Endothelial cell (in vitro differentiated cells): ENCODE results near the gene NFX1. TPM values are rescaled to one million over a fixed set of nuclear protein-coding genes. Genes with fewer than 3 reads are reported as not detected.
A peak's percentile ranks its signal among the peaks of the same experiment; 100 is the strongest.
"Not testable (repeated sequence)": the region's sequence is repeated elsewhere in the genome, so short reads cannot be mapped to it uniquely, and the experiment has no call there.

ENCODE experiments used
- DNase-seq: peaks from one replicate; pipeline ENCODE4 v3.0.0; 2021; ENCODE audit warnings: low spot score
- H3K27ac Mint-ChIP-seq: one replicate; pipeline ENCODE4 v1.8.0; 2021; ENCODE audit warnings: mixed read lengths, inconsistent platforms; ENCODE audit not compliant: unreplicated experiment
- H3K27me3 Mint-ChIP-seq: one replicate; pipeline ENCODE4 v1.8.0; 2021; ENCODE audit warnings: mild to moderate bottlenecking, moderate library complexity, mixed read lengths, inconsistent platforms; ENCODE audit not compliant: unreplicated experiment
- H3K36me3 Mint-ChIP-seq: one replicate; pipeline ENCODE4 v1.8.0; 2021; ENCODE audit warnings: mild to moderate bottlenecking, low read depth, mixed read lengths, inconsistent platforms; ENCODE audit not compliant: unreplicated experiment
- H3K4me1 Mint-ChIP-seq: one replicate; pipeline ENCODE4 v1.8.0; 2021; ENCODE audit warnings: mild to moderate bottlenecking, mixed read lengths, inconsistent platforms; ENCODE audit not compliant: unreplicated experiment
- H3K4me3 Mint-ChIP-seq: one replicate; pipeline ENCODE4 v1.8.0; 2021; ENCODE audit warnings: mild to moderate bottlenecking, mixed read lengths, inconsistent platforms; ENCODE audit not compliant: unreplicated experiment
- H3K9me3 Mint-ChIP-seq: one replicate; pipeline ENCODE4 v1.8.0; 2021; ENCODE audit warnings: mixed read lengths, inconsistent platforms; ENCODE audit not compliant: unreplicated experiment
- total RNA-seq: library from RNA; stranded (reverse); fragmentation: NEBNext Ultra II Directional; extraction: Animal tissue kit (Norgen Biotek cat#: 25700); gene quantifications from one replicate; pipeline ENCODE4 v1.2.1, GENCODE V29; 2021; ENCODE audit not compliant: unreplicated experiment
- TF ChIP-seq, protein P1 (sequence below): fragments of 200-600 bp; sonication (generic); IDR thresholded peaks from one replicate; pipeline ENCODE4 v1.5.0; 2021; ENCODE audit warnings: antibody characterized with exemption; ENCODE audit not compliant: unreplicated experiment

Gene NFX1
- total RNA-seq, 1 donor from 2014 or later = 33.5 TPM

DNA sequence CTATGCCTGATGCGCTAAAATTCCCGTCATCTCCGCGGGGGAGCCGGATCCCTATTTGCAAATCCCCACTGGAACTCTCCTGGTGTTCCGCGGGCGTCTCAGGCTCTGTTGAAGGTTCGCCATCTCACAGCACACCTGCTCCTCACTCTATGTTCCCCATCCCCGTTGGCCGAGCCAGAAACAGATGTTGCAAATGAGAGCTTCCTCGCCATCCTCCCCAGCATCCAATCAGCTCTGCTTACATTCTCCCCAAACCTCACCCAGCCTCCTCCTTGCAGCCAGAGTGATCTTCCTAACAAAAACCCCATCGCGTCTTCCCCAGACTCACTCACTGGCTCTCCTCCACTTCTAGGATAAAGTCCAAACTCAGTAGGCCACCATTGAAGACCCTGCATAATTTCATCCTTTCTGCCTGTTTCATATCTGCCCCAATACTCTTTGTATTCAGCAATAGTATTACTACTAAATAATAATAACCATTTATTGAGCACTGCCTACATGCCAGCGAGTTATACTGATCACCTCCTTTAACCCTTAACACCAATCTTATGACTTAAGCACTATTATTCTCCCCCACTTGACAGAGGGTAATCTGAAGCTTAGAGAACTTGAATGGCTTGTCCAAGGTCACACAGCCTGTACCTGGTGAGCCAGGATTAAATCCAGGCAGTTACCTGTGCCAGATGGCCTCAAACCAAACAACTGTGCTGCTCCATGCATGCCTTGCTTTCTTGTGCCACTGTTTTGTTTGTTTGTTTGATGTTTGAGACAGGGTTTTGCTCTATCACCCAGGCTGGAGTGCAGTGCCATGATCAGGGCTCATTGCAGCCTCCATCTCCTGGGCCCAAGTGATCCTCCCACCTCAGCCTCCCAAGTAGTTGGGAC lies 98.0 kb downstream of the NFX1 start:
- H3K4me3 Mint-ChIP-seq = peak overlapping the region; percentile 61
- H3K27me3 Mint-ChIP-seq = peaks cover 8% of the 10 kb centered on the region
- peak overlapping the region; percentile 79 for H3K27ac Mint-ChIP-seq
- DNase-seq = no peak
- H3K9me3 Mint-ChIP-seq = no peaks in the 10 kb centered on the region
- H3K36me3 Mint-ChIP-seq = peaks cover 5% of the 10 kb centered on the region
- TF ChIP-seq, protein P1, sequence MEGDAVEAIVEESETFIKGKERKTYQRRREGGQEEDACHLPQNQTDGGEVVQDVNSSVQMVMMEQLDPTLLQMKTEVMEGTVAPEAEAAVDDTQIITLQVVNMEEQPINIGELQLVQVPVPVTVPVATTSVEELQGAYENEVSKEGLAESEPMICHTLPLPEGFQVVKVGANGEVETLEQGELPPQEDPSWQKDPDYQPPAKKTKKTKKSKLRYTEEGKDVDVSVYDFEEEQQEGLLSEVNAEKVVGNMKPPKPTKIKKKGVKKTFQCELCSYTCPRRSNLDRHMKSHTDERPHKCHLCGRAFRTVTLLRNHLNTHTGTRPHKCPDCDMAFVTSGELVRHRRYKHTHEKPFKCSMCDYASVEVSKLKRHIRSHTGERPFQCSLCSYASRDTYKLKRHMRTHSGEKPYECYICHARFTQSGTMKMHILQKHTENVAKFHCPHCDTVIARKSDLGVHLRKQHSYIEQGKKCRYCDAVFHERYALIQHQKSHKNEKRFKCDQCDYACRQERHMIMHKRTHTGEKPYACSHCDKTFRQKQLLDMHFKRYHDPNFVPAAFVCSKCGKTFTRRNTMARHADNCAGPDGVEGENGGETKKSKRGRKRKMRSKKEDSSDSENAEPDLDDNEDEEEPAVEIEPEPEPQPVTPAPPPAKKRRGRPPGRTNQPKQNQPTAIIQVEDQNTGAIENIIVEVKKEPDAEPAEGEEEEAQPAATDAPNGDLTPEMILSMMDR = no peak
- H3K4me1 Mint-ChIP-seq = peaks cover 20% of the 10 kb centered on the region

DNA sequence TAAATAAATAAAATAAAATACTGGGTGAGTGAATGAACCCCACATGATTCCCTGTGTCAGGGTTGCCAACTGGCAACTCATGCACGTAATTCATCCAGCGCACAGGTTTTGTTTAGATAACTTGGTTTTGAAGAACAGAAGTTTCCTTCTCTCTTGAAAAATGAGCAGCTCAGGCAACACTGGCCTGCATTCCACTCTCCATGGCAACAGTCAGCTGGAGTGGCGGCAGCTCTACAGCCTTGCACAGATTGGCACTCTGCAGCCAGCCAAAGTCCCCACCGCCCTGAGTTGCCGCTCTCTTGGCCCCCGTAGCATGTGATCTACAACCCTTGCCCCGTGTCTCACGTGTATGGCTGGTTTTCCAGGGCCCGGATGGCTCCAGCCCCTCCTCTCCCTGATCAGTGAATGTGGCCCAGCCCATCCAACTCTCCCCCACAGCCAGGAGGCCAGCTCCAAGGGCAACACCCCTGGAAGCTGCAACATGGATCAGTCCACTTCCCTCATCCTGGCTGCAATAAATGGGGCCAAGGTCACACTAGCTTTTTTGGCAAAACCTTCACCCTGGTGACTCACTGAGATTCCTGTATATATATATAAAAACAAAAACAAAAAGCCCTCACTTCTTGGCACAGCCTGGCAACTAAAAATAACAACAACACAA lies 100.9 kb downstream of the NFX1 start:
- not testable (repeated sequence) for DNase-seq, H3K27ac Mint-ChIP-seq, H3K9me3 Mint-ChIP-seq, H3K4me3 Mint-ChIP-seq, H3K36me3 Mint-ChIP-seq
- Mint-ChIP-seq H3K4me1 (peaks cover 10% of the 10 kb centered on the region), H3K27me3 (peaks cover 16% of the 10 kb centered on the region)

DNA sequence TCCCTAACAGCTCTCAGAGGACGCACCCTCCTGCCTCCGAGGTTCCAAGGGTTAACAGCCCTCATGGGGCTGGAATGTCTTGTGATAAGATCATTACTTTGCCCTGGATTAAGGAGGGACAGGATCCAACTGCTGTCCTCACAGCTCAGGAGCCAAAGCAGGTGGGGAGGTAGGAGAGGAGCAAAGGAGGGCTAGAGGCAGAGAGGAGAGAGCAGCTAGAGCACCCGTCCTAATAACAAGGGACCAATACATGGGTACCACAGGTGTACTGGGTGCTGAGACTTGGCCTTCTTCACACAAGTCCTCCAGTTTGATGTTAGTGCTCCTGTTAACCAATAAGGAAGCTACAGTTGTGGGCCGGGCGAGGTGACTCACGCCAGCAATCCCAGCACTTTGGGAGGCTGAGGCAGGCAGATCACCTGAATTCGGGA lies 102.3 kb downstream of the NFX1 start:
- Mint-ChIP-seq H3K4me1 (peaks cover 10% of the 10 kb centered on the region), H3K27me3 (peaks cover 16% of the 10 kb centered on the region)
- H3K4me3 Mint-ChIP-seq, H3K27ac Mint-ChIP-seq, H3K36me3 Mint-ChIP-seq, DNase-seq, H3K9me3 Mint-ChIP-seq: not testable (repeated sequence)

DNA sequence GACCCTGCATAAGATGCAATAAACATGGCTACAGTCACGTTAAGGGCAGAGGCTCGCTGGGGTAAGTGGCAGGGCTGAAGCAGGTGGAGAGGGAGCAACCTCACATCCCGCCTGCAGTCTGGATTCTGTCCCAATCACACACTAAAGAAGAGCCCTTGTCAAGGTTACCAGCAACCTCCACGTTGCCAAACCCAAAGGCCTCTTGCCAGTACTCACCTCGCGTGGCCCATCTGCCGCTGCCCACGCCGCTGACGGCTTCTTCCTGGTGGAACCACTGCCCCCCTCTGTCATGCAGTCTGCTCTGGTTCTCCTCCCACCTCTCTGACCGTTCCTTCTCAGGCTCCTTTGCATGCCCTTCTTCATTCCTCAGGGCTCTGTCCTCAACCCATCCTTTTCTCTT lies 103.3 kb downstream of the NFX1 start:
- TF ChIP-seq, protein P1 = no peak

DNA sequence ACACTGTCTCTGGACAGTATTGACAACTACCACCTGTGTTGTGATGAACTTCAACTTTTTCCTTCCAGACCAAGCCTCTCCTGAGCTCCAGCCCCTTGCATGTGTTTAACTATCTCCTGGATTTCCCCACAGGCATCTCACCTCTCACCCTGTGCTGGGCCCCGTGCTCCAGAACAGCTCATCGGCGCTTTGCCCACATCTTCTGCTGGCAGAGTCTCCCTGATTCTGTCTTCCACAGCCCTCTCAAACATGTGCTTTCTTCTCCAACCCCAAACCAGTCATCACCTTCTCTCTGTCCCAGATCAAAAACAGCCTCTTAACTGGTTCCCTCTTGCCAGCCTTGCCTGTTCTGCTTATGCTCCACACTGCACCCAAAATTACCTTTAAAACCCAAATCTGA lies 103.7 kb downstream of the NFX1 start:
- H3K27me3 Mint-ChIP-seq = peaks cover 13% of the 10 kb centered on the region
- DNase-seq, H3K4me1 Mint-ChIP-seq, H3K9me3 Mint-ChIP-seq, H3K36me3 Mint-ChIP-seq: not testable (repeated sequence)
- H3K4me3 Mint-ChIP-seq = peak overlapping the region; percentile 66
- H3K27ac Mint-ChIP-seq = peak overlapping the region; percentile 19

More for the DNA sequence above, 103.3 kb downstream of the NFX1 start:
- peaks cover 13% of the 10 kb centered on the region for H3K27me3 Mint-ChIP-seq
- no peak for DNase-seq
- H3K9me3 Mint-ChIP-seq = no peaks in the 10 kb centered on the region
- no peak overlapping the region for H3K4me3 Mint-ChIP-seq
- H3K4me1 Mint-ChIP-seq = peaks cover 7% of the 10 kb centered on the region
- H3K36me3 Mint-ChIP-seq = peaks cover 5% of the 10 kb centered on the region
- H3K27ac Mint-ChIP-seq = peak overlapping the region; percentile 19

DNA sequence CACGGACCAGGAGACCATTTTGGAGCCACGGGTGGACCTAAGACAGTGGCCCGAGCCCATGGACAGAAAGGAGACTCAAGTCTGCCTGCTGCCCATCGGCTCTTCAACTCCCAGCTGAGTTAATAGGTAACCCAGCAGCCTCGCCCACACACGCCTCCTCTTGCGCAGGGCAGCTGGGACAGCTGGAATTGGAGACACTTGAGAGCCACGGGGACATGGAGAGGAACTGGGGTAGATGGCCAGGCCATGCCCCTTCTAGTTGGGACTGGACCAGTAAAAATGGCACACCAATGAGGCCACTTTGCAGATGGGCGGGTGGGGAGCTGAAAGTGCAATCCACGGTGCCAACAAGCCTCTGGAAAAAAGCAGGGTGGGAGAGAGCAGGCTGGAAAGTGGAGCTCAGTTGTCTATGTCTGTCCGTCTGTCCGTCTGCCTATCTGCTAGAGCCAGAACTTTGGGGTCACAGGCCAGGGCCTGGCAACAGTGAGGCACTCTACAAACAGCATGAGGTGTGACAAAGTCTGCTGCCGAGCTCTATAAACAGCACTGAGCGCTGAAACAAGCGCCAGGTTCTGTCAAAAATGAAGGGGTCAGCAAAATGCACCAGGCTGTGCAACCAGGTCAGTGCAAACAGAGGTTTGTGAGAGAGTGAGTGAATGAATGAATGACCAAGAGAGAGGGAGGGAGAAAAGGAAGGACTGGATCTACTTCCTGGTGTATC lies 105.0 kb downstream of the NFX1 start:
- H3K27ac Mint-ChIP-seq, H3K4me1 Mint-ChIP-seq, DNase-seq, H3K4me3 Mint-ChIP-seq, H3K9me3 Mint-ChIP-seq, H3K36me3 Mint-ChIP-seq: not testable (repeated sequence)
- H3K27me3 Mint-ChIP-seq = peaks cover 15% of the 10 kb centered on the region

DNA sequence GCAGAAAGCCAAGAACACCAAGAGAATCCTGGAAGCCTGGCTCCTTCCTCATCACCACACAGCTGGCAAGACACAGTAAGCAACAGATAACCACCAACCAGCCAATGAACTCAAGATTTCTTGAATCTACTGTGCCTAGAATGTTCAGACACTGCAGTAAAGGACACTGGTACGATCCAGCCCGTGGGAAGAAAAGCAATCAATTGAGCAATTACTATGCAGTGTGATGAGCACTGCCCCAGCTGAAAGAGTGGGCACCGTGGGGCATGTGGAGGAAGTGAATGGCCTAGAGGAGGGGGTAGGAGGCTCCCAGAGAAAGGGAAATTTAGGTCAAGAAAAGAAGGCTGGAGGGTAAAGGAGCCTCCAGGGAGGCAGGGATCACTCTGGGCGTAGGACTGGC lies 107.5 kb downstream of the NFX1 start:
- DNase-seq, H3K4me3 Mint-ChIP-seq, H3K36me3 Mint-ChIP-seq, H3K9me3 Mint-ChIP-seq, H3K27ac Mint-ChIP-seq, H3K4me1 Mint-ChIP-seq: not testable (repeated sequence)
- H3K27me3 Mint-ChIP-seq = peaks cover 17% of the 10 kb centered on the region

DNA sequence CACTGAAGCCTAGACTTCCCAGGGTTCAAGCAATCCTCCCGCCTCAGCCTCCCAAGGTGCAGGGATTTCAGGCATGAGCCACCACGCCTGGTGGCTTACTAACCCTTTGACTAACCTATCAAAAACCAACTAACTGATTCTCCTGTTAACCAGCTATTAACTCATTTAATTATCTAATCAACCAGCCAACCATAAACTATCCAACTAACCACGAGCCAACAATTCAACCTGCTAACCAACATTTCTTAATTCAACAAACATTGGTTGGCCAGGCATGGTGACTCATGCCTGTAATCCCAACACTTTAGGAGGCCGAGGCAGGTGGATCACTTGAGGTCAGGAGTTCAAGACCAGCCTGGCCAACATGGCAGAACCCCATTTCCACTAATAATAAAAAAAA lies 108.7 kb downstream of the NFX1 start:
- peaks cover 10% of the 10 kb centered on the region for H3K27me3 Mint-ChIP-seq
- H3K27ac Mint-ChIP-seq, H3K4me3 Mint-ChIP-seq, DNase-seq, H3K9me3 Mint-ChIP-seq, H3K36me3 Mint-ChIP-seq, H3K4me1 Mint-ChIP-seq: not testable (repeated sequence)

DNA sequence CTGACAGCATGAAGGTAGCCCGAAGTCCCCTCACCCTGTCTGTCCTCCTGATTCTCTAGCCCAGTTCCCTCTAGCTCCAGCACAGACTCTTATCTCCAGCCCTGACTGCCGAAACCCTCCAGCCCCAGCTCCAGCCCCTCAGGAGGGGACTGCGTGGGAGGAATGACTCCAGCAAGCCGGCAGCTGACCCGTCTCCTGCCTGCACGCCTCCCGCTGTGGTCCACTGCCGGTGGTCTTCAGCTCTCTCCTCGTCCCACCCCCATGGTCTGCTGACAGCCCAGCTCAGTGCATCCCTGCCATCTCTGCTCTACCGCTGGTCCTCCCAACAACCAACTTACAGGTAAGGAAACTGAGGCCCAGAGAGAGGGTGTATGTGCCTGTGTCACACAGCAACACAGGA lies 111.5 kb downstream of the NFX1 start:
- H3K4me3 Mint-ChIP-seq, H3K4me1 Mint-ChIP-seq, DNase-seq, H3K27me3 Mint-ChIP-seq, H3K27ac Mint-ChIP-seq, H3K9me3 Mint-ChIP-seq, H3K36me3 Mint-ChIP-seq: not testable (repeated sequence)
